ENCODE results near the gene NATD1. TPM values are rescaled to one million over a fixed set of nuclear protein-coding genes. Genes with fewer than 3 reads are reported as not detected.

Gene NATD1
- total RNA-seq, 1 experiment from 2014 or later, result 0.75 TPM

- H3K4me3 ChIP-seq (ENCODE audit: low read depth, low read length, poor library complexity, severe bottlenecking), result no peak overlapping the region
- POLR2A ChIA-PET (ENCODE audit: low non-redundant PET), result no interaction called here
- no peak for TF ChIP-seq CTCF (conservative IDR thresholded peaks at IDR 0.05; ENCODE audit: low read depth, low read length)
- TF ChIP-seq EZH2 (IDR thresholded peaks at IDR 0.05; ENCODE audit: borderline replicate concordance, low read depth, low read length, poor library complexity, severe bottlenecking), result no peak
- no peaks in the 10 kb centered on the region for H3K4me1 ChIP-seq (ENCODE audit: insufficient read depth, low read length, poor library complexity, severe bottlenecking)
- DNase-seq (ENCODE audit: low spot score), result no peak
- CTCF ChIA-PET, result interaction anchor here (0.6 kb wide), 1 partner anchor 24 kb away, joined by 7 read pairs; no protein-coding TSS in a partner anchor
- H3K27ac ChIP-seq (ENCODE audit: low read depth, low read length, poor library complexity, severe bottlenecking), result no peak overlapping the region
- no peaks in the 10 kb centered on the region for H3K36me3 ChIP-seq (ENCODE audit: insufficient read depth, low read length, poor library complexity, severe bottlenecking)
- intact Hi-C loops (cut with micrococcal nuclease; ENCODE audit: unreplicated experiment), result loop anchor here (2.0 kb wide), 1 partner anchor 23 kb away; no protein-coding TSS in a partner anchor
- no peaks in the 10 kb centered on the region for H3K9me3 ChIP-seq (ENCODE audit: low read depth, low read length, poor library complexity, severe bottlenecking)
- no peaks in the 10 kb centered on the region for H3K27me3 ChIP-seq (replicated peaks; ENCODE audit: insufficient read depth, low read depth, low read length, poor library complexity)
- BruUV-seq (replicated peaks), result no TSS peak
Measured at GRCh38 chr17:21251337-21252010, 1.7 kb downstream of the NATD1 start.

- no peaks in the 10 kb centered on the region for H3K9me3 ChIP-seq (ENCODE audit: low read depth, low read length, poor library complexity, severe bottlenecking)
- POLR2A ChIA-PET (ENCODE audit: low non-redundant PET), result no interaction called here
- no peaks in the 10 kb centered on the region for H3K36me3 ChIP-seq (ENCODE audit: insufficient read depth, low read length, poor library complexity, severe bottlenecking)
- TF ChIP-seq EZH2 (IDR thresholded peaks at IDR 0.05; ENCODE audit: borderline replicate concordance, low read depth, low read length, poor library complexity, severe bottlenecking) (no peak), CTCF (conservative IDR thresholded peaks at IDR 0.05; ENCODE audit: low read depth, low read length) (no peak)
- no TSS peak for BruUV-seq (replicated peaks)
- no peaks in the 10 kb centered on the region for H3K27me3 ChIP-seq (replicated peaks; ENCODE audit: insufficient read depth, low read depth, low read length, poor library complexity)
- CTCF ChIA-PET, result interaction anchor here (0.6 kb wide), 1 partner anchor 25 kb away, joined by 7 read pairs; no protein-coding TSS in a partner anchor
- no peak overlapping the region for H3K4me3 ChIP-seq (ENCODE audit: low read depth, low read length, poor library complexity, severe bottlenecking)
- H3K4me1 ChIP-seq (ENCODE audit: insufficient read depth, low read length, poor library complexity, severe bottlenecking), result no peaks in the 10 kb centered on the region
- intact Hi-C loops (cut with micrococcal nuclease; ENCODE audit: unreplicated experiment), result no loop called here
- DNase-seq (ENCODE audit: low spot score), result no peak
- H3K27ac ChIP-seq (ENCODE audit: low read depth, low read length, poor library complexity, severe bottlenecking), result no peak overlapping the region
Measured at GRCh38 chr17:21250854-21251253, 2.4 kb downstream of the NATD1 start.

GRCh38 chr17:21249920-21250703 lies 3.1 kb downstream of the NATD1 start:
- no peak for TF ChIP-seq EZH2 (IDR thresholded peaks at IDR 0.05; ENCODE audit: borderline replicate concordance, low read depth, low read length, poor library complexity, severe bottlenecking)
- TF ChIP-seq CTCF (conservative IDR thresholded peaks at IDR 0.05; ENCODE audit: low read depth, low read length), result 0 out of 2 replicates have a peak, but pooled peaks have one; percentile 12
- Histone ChIP-seq H3K9me3 (ENCODE audit: low read depth, low read length, poor library complexity, severe bottlenecking) (no peaks in the 10 kb centered on the region), H3K4me1 (ENCODE audit: insufficient read depth, low read length, poor library complexity, severe bottlenecking) (no peaks in the 10 kb centered on the region), H3K27ac (ENCODE audit: low read depth, low read length, poor library complexity, severe bottlenecking) (no peak overlapping the region), H3K27me3 (replicated peaks; ENCODE audit: insufficient read depth, low read depth, low read length, poor library complexity) (no peaks in the 10 kb centered on the region), H3K4me3 (ENCODE audit: low read depth, low read length, poor library complexity, severe bottlenecking) (no peak overlapping the region), H3K36me3 (ENCODE audit: insufficient read depth, low read length, poor library complexity, severe bottlenecking) (no peaks in the 10 kb centered on the region)
- no peak for DNase-seq (ENCODE audit: low spot score)
- ChIA-PET POLR2A (ENCODE audit: low non-redundant PET) (no interaction called here), CTCF (no interaction called here)
- no TSS peak for BruUV-seq (replicated peaks)
- intact Hi-C loops (cut with micrococcal nuclease; ENCODE audit: unreplicated experiment), result no loop called here
